Stimulated activated CD4-positive, alpha-beta T cell treated with anti-CD3 and anti-CD28 coated beads, Interleukin-15, amount 100 ng/mL, for 1 hour (primary cell): ENCODE measurements around the gene DPP3.
"Not testable (repeated sequence)": the region's sequence is repeated elsewhere in the genome, so short reads cannot be mapped to it uniquely, and the experiment has no call there.

ENCODE experiments used
- DNase-seq, 2 donors: peaks; one replicate each; pipeline ENCODE4 v3.0.0-alpha.2; 2020; ENCODE audit warnings: low read depth in 1 of 2, low spot score in 1 of 2

DPP3 gene

DNA sequence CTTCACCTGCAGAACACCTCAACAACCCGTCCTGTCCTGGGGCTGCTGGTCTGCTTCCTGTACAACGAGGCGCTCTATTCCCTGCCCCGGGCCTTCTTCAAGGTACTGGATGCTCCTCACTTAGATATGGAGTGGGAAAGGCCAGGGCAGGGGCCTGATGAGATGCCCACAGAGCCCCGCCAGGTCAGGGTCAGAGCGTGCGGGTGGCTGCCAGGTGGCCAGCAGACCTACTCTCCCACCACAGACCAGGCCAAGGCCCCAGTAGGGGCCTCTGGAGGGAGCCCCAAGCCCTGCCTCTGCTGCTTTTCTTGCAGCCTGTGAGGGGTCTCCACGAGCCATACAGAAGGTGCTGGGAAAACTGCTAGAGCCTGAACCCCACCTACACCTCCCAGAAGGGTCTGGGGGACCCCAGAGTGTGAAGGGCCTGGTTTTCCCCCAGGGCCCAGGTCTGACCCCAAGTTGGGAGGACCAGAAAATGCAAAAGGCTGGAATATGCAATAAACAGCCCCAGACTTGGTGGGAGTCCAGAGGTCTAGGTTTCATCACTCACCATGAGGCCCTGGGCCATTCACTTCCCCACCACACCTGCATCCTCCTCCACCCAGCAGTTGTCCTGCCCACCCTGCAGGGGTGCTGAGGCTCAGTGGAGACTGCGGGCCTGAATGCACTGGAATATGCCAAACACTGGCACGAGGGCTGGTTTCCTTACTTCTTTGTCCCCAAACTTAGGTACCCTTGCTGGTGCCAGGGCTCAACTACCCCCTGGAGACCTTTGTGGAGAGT lies 50.9 kb downstream of the DPP3 start:
- DNase-seq, result no peak

DNA sequence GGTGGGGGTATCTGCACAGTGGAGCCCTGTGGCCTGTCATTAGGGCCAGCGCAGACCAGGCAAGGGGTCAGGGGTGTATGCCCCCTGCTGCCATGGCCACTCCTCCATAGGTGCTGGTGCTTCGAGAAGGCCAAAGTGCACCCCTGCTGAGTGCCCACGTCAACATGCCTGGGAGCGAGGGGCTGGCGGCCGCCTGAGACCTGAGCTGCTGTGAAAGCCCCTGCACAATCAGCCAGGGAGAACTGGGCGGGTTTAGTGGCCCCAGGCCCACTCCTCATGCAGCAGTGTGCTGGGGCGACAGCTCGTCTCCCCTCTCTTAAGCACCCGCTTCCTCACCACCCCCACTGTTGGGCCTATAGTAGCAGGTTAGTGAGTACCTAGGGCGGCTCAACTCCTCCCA lies 51.6 kb downstream of the DPP3 start:
- no peak for DNase-seq

DNA sequence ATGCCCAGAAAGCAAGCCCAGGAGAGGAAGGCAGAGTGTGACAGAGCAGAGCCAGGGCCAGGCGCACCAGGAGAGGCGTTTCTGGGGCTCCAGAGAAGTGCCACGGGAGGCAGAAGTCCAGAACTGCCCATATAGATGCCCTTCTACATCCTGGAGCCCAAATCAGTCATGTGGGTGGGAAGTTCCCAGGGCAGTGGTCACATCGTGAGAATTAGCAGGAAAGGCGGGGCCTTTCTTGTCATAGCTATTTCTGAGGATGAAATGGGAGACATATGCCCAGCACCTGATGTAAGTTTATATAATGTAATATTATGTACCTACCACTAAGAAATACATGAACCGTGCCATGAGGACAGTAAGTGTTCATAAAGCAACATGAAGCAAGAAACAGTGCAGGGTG lies 52.5 kb downstream of the DPP3 start:
- DNase-seq, result no peak

DNA sequence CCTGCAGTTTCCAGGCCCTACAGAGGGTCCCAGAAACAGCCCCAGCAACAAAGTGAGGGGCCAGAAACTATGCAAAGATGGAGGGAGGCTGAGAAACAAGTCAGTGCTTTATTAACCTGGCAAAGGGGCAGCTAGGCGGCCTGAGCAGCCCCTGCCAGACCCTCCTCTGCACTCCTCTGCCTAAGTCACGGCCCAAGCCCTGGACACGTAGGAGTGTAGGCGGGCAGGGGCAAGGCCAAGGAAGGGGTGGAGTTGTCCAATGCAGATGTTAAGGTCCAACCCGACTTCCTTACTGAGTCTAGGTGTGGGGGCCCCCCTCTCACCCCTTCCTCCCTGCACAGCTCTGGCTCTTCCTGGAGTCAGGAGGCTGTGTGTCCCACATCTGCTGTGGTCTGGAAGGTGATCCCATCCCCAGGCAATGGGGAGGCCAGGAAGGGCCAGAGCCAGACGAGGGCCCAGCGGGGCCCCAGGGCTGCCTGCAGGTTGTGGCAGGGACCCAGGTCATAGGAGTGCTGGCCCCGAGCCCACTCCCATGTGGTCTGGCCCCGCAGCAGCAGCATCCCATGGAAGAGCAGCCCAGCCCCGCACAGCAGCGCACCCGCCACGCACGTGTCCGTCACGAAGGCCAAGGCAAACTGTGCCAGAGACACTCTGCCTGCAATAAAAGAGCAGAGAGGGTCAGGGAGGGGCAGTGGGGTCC lies 59.1 kb downstream of the DPP3 start:
- no peak for DNase-seq

DNA sequence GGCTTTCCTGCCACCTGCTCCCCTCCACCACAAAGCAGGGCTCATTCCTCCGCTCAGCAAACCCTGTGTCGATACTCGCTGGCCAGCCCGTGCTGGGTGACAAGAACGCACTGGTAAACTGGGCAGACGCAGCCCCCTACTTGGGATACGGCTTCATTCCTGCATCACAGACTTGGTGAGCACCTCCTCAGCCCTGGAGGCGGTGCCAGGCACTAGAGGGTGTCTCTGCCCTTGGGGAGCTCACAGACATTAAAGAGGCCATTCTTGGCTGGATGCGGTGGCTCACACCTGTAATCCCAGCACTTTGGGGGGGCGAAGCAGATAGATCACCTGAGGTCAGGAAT lies 59.6 kb downstream of the DPP3 start:
- DNase-seq, result no peak

DNA sequence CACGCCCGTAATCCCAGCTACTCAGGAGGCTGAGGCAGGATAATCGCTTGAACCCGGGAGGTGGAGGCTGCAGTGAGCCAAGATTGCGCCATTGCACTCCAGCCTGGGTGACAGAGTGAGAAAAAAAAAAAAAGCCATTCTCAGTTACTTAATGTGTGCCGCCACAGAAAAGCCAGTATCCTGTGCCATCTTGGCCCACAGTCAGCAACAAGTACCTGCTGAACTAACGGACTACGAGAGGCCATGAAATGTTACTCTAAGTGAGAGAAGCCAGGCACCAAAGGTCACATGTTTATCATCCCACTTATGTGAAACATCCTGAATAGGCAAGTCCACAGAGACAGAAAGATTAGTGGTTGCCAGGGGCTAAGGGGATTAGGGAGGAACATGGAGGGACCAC lies 60.4 kb downstream of the DPP3 start:
- not testable (repeated sequence) for DNase-seq

DNA sequence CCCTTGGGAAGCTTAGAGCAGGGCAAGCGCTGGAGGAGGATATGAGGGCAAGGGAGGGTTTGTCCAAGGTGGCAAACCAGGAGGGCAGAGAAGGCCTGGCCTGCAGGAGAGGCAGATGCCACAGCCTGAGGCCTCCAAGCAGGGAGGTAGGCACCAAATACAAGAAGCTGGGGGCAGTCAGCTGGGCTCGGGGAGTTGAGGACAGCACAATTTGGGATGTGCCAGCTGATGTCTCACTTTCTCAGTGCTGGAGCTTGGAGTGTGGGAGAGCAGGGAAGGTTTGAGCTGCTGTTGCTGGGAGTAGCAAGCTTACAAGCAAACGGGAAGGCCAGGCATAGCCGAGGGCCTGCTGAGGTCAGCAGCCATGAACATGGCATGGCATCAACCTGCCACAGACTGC lies 61.7 kb downstream of the DPP3 start:
- no peak for DNase-seq

DNA sequence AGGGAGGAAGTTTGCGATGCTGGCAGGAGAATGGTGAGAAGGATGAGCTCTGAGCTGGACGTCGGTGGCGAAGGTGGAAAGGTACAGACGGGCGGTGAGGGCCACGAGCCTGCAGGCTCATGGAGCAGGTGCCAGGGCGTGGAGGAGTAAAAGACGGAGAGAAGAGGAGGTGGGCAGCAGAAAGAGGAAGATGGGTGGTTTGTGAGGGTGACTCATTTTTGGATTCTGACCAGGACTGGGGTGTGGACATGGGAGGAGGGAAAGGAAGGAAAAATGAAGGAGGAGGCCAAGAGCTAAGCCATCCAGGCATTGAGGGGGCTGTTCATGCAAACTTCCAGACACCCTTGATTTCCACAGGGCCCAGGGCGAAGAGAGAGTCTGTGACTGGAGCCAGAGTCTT lies 62.1 kb downstream of the DPP3 start:
- no peak for DNase-seq

DNA sequence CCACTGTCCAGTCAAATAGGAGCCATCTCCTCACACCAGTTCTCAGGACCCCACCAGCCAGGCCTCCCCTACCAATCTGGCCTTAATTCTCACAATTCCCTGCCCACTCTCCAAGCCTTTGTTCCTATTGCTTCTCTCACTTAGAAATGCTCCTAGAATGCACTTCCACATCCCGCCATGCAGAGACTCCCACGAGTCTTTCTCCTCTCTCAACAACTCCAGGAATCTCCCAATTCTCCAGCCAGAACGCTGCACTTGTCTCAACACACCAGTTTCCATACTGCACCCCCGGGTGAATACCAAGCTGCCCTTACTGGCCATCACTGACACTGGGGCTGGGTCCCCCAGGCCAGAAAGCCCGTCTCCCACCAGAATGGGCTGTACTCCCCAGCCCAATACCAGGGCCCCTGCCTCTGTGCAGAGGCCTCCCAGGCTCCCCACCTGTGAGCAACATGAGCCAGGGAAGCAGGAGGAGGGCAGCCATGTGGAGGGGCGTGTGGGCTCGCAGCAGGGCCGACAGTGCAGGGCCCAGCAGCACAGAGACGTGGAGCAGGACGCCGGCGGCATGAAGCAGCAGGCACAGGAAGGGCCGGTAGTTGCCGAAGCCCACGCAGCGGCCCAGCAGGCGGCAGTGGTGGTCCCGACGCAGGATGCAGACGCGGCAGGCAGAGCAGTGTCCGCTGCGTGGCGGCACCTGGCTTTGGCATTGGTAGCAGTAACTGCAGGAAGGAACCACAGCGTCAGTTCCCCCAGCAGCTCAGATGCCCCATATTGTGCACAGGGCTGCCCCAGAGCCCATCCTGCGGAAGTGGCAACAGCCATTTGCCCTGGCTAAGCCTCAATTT lies 63.3 kb downstream of the DPP3 start:
- DNase-seq, result peak; percentile 25 to 28

DNA sequence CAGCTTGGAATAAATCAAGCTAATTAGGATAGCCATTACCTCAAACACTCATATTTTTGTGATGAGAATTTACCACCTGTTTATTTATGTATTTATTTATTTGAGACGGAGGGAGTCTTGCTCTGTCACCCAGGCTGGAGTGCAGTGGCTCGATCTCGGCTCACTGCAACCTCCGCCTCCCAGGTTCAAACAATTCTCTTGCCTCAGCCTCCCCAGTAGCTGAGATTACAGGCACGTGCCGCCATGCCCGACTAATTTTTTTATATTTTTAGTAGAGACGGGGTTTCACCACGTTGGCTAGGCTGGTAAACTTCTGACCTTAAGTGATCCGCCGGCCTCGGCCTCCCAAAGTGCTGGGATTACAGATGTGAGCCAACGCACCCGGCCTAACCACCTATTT lies 64.7 kb downstream of the DPP3 start:
- DNase-seq, result not testable (repeated sequence)

DNA sequence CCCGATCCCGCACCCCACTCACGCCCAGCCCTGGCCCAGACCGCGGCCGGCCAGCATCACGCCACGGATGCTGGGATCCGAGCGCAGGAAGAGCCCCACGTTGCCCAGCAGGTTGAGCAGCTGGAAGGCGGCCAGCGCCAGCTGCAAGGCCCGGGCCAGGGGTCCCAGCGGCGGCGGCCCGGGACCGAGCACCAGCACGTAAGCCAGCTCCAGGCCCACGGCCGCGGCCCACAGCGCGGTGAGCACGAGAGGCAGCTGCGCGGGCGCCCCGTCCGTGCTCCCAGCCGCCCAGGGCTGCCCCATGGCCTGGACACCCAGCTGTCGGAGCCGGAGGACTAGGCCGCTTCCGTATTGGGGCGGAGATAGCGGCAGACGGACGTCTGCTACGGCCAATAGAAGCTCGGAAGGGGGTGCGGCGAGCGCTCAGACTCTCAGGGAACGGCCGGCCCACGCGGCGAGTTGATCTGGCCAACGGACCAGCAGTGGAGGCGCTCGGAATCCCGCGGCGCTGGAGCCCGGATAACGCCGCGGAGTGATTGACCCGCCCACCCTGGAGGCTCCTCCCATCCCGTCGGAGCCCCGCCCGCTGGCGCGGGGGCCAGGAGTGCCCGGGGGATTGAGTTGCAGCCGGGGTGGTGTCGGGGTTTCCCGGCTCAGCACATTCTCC lies 65.6 kb downstream of the DPP3 start, which contains the start of gene ZDHHC24:
ZDHHC24 (minus strand) TSS at position 348 of the 667 bp plus-strand sequence; CDS start at position 303, 45 bp downstream.
- DNase-seq, result peak; percentile 64 to 74

DNA sequence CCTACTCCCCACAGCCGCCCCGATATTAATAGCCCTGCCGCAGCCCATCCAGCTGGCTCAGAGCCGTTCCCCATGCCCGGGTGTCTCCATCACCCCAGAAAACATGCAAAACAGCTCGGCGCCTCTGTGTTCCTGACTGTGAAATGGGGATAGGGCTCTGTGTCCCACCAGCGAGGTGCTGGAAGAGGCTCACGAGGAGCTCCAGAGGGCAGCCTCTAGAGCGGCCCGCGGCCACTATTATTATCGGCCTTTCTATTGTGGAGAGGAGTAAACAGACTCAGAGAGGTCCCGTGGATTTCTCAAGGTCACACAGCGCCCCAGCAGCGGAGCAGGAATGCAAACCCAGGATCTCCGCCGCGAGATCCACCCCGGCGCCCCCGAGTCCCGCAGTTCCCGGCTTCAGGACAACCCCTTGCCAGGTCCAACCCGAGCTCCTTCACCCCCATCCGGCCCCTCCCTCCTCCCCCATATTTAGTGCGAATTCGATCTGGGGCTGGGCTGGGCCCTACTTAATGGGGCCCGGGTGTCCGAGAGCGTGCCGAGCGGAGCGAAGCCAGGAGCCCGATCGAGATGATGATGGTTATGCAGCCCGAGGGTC lies 66.2 kb downstream of the DPP3 start, which contains the start of gene ACTN3:
ACTN3 (plus strand) TSS at position 536 of the 598 bp plus-strand sequence; CDS start at position 571, 35 bp downstream.
- no peak for DNase-seq

DNA sequence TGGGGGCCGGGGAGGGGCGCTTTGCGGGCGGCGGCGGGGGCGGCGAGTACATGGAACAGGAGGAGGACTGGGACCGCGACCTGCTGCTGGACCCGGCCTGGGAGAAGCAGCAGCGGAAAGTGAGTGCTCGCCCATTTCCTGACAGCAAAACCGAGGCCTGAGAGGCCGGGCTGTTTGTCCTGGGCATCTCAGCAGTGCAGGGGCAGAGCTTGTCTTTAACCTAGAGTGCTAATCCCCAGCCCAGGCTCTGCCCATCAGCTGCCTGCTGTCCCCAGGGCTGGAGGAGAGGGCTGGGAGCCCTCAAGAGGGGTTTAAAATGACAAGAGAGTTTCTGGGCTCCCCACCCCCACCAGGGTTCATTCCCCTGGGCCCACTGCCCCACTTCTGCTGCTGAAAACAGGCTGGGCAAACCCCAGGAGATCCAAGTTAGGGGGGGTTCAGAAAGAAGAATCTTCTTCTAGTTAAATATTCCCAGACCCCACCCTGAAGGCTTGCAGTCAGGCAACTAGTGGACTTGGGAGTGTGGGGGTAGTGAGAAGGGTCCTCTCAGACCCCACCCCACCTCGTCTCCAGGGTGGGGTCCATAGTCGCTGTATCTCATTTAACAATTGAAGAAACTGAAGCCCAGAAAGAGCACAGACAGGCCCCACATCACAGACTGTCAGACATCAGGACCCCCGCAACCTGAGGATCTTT lies 66.9 kb downstream of the DPP3 start:
- no peak for DNase-seq

DNA sequence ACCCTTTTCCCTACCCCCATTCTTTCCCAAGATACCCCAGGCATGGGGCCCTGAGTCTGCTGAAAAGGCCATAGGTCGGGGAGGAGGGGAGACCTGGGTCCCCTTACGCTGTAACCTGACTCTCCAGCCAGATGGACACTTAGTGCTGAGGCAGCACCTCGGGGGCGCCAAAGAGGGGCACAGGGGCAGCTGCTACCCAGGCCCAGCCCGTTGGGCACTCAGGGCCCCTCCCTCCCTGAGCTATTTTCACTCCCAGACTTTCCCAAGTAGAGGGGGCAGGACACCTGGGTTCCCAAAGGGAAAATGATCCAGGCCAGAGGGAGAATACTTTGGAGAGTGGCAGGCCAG lies 67.4 kb downstream of the DPP3 start:
- no peak for DNase-seq

DNA sequence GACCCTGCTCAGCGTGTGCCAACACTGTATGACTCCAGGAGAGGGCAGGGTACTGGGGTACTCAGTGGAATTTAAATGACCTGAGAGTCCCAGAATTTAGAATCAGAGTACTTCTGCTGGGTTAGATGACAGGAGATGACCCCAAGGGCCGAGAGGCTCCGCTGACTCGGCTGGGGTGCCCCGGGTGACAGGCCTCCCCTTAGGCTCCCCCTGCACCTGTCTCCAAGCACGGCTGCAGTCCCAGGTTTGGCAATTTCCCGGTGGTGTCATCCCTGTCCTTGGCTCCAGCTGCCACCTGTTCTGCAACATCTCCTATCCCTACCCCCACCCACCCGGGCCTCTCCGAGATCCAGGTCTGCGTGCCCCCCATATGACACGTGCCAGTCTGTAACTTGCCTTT lies 67.8 kb downstream of the DPP3 start:
- DNase-seq, result no peak

DNA sequence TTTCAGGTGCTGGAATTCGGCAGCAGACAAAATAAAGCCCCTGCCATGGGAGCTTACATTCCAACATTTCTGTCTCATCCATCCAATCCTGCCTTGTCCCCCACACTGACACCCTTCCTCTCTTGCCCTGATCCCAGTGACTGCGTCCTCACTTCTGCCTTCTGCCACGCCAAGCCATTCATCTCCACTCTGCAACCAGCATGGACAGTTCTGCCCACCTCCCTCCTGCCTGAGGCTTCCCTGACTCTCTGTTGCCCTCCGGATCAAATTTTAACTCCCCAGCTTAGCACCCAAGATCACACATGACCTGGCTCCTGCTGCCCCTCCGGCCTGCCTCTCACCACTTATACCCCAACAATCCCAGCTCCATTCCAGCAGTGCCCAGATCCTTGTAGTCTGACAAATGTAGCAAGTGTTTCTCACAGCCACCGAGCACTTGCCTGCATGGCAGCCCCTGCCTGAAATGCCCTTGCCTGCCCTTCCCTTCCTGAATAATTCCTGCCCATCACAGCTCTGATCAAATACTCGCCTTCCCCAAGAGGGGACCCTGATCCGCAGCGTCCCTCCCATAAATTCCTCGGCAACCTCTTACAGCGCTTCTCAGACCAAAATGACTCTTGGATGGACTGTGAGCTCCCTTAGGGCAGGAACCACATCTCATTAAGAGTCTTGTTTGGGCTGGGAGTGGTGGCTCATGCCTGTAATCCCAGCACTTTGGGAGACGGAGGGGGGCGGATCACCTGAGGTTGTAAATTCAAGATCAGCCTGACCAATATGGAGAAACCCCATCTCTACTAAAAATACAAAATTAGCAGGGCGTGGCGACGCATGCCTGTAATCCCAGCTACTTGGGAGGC lies 68.8 kb downstream of the DPP3 start:
- DNase-seq, result no peak

DNA sequence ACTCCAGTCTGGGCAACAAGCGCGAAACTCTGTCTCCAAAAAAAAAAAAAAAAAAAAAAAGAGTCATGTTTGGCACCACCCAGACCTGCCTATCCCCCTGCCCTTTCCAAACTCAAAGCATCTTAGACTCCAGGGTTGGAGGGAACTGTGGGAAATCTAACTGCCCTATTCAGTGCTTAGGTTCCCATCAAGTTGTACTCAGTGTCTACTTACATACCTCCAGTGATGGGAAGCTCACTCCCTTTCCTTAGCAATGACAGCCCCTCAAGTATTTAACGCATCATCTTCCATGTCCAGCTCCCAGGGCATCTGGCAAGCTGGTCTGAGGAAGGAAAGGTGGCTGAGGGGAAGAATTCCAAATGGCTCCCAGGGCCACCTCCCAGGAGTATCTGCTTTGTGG lies 69.5 kb downstream of the DPP3 start:
- DNase-seq, result no peak

DNA sequence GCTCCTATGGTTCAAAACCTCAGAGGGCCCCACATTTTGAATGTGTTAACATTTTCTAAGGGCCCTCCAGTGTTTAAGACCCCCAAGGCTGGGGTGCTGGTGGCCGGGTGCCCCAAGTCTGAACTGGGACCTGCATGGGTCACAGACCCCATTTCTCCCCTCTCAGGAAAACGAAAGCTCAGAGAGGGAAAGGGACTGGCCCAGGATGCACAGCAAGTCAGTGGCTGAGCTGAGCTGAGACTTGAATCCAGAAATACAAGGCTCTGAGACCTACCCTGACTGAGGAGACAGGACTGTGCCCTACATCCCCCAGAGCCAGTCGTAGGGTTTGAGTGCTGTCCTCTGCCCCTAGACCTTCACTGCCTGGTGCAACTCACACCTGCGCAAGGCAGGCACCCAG lies 70.7 kb downstream of the DPP3 start:
- no peak for DNase-seq

DNA sequence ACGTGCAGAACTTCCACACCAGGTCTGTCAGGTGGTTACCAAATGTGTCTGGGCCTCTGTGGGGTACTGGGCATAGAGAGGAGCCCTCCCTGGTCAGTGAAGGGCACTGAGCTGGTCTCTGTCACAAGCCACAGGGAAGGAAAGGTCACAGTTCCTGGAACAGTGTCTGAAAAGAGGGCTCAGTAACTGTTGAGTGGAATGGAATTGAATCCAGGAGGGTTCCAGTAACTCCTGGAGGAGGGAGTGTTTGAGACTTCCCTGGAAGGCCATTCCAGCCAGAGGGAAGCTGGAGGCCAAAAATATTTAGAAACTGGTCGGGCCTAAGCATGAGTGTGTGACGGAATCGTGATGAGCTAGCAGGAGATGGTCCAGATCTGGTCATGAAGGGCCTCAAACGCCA lies 74.4 kb downstream of the DPP3 start:
- DNase-seq, result no peak
